NK-92 (cell line): Measurements from ENCODE around the gene EXD1.

Source experiments
- DNase-seq: peaks from one replicate; lab custom pipeline; 2025; ENCODE audit not compliant: unreplicated experiment; lab: John Stamatoyannopoulos, UW

EXD1 gene

DNA sequence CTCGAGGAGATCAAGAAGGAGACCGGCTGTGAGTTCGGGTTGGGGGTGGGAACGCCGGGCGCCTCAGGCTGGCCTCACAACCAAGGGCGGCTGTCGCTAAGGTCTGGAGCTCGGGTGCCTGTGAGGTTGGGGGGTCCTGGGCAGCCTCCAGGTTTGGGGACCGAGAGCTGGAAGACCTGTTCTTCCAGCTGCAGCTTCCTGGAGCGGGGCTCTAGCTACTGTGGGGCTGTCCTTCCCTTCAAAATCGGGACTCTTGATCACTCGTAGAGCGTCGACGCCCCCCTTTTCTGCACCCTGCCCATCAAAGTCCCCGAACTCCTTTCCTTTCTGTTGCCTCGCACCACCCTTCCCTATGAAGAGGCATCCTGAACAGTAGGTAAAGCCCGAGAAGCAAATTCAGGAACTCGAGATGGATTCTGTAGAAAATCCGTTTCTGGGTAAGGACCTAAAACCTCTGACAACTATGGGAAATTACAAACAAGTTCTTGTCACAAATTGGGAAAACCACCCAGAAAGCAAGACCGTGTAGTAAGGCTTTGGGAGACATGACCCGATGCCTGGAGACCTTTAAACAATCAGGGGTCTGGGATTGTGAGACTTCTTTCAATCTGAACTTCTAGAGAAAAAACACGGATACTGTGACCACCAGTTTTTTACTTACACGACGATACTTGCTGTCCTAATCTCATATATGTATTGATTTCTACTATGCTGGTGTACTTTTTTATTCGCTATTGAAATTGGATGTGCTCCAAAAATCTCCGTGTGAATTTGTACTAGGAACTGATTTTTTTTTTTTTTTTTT lies 1.1 kb upstream of the EXD1 start:
- no peak for DNase-seq

DNA sequence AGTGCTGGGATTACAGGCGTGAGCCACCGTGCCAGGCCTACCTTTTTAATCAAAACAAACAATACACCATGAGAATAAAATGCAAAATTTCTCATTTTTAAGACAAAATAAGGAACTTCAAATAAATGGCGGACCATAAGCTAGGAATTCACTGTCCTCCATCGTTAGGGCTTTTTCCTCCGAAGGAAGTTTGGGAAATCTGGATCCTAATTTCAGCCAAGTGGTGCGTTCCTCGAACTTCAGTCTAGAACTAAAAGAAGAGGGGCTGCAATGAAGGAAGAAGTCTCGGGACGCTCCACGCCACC lies 260 bp downstream of the EXD1 start:
- DNase-seq = no peak

GRCh38 chr15:41219381-41219780 lies 11.2 kb downstream of the EXD1 start:
- no peak for DNase-seq

GRCh38 chr15:41218851-41219250 lies 11.7 kb downstream of the EXD1 start:
- no peak for DNase-seq

GRCh38 chr15:41215708-41216107 lies 14.8 kb downstream of the EXD1 start:
- no peak for DNase-seq

DNA sequence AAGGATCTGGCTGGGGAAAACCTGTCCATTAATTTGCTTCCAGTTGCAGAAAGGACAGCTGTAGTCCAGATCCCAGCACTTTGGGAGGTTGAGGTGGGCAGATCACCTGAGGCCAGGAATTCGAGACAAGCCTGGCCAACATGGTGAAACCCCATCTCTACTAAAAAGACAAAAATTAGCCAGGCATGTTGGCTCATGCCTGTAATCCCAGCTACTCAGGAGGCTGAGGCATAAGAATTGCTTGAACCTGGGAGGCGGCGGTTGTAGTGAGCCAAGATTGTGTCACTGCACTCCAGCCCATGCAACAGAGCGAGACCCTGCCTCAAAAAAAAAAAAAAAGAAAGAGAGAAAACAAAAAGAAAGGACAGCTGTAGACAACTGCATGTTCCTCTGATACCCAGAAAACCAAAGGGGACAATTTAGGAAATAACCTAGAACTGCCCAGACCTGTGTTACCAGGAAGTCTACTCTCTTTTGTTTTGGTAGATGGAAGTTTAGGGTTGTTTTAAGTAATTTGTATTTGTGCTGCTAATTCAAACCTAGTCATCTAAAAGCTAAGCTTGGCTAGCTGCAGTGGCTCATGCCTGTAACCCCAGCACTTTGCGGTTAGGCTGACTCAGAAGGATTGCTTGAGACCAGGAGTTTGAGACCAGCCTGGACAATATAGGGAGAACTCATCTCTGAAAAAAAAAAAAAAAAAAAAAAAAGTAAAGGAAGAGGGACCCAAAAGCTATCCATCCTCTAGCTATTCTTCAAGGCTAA lies 22.7 kb downstream of the EXD1 start:
- no peak for DNase-seq

DNA sequence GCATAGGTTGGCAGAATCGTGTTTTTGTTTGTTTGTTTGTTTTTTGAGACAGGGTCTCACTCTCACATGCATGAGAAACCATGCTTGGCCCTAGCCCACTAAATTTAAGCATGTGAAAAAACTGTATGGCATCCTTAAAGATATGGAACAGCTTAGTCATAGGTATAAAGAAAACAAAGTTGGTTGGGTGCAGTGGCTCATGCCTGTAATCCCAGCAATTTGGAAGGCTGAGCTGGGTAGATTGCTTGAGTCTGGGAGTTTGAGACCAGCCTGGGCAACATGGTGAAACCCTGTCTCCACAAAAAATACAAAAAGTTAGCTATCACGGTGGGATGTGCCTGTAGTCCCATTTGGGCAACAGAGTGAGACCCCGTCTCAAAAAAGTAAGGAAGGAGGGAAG lies 25.2 kb downstream of the EXD1 start:
- DNase-seq = no peak

GRCh38 chr15:41203395-41203794 lies 27.2 kb downstream of the EXD1 start:
- DNase-seq = no peak

DNA sequence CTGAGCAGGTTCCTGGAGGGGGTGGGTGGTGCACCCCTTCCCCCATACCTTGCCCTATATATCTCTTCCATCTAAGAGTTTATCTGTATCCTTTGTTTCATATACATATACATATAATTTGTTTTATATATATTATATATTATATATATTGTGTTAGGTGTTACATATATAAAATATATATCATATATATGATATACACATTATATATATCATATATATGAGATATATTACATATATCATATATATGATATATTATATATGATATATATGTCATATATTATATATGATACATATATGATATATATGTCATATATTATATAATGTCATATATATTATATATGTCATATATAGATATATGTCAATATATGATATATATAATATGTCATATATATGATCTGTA lies 31.1 kb downstream of the EXD1 start:
- no peak for DNase-seq

DNA sequence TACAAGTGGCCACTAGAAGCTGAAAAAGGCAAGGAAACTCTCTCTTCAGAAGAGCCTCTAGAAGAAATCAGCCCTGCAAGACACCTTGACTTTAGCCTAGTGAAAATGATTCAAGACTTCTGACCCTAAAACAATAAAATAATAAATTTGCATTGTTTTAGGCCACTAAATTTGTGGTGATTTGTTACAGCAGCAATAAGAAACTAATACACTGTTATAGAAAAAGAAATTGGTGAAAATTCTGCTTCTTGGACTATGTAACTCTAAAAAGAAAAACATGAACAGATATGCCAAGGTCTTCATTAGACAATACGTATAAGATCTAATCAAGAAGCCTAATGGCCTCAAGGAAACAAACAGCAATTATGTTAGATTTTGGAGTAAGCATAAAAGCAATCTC lies 36.1 kb downstream of the EXD1 start:
- DNase-seq = no peak

DNA sequence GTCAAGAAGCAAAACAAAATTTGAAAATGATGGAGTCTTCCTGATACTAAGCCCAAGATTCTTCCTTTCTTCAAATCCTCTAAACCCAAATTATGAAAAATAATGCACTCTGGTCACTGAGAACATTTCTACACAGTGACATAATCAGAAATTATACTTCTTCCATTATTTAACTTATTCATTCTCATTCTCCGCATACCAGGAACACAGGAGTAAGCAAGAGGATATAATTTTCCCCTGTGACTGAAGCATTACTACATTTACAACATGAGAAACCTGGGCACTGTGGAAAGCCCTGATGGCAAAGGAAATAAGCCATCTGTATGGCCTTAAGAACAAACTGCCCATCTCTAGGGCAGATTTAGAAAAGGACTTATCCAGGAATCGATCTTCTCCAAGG lies 47.0 kb downstream of the EXD1 start:
- no peak for DNase-seq

DNA sequence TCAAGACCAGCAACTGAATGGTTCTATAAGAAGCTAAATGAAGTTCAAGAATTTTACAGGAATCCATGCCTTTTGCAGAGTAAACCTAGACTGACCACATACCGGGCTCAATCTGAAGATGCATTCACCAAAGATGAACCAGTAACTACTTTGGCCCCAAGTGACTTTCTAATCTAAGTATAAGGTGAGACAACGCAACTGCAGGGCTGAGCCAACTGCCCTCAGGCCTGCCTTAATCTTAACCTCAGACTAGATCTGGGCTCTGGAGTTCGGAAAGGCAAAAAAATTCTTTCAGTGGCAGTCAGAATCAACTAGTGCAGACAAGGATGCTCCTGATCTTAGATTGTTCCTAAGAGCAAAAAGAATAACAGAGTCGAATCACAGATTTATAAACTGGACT lies 48.3 kb downstream of the EXD1 start:
- DNase-seq = no peak

DNA sequence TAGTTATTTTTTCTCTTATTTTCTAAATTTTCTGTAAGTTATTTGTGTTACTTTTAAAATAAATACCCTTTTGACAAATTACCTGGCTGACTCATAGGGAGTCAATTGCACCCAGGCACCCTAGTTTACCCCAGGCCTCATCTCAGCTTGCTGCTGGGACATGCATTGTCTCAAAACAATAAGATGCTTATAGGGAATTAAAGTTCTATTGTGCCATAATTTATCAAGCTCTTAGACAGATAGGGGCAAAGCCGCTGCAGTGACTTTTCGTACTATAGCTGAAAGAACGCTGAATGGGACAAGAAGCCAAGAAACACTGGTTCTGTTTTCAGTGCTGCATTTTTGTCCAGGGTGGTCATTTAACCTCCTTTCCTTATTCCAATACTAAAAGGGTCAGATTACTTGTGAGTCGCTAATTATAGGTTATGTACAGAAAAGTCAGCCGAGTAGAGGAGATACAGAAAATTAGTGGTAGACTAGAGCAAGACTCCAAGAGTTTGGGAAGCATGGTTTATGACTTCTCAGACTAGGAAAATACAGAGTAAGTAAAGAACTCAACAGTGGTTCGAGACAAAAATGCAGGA lies 50.3 kb downstream of the EXD1 start:
- no peak for DNase-seq

GRCh38 chr15:41169781-41170180 lies 60.8 kb downstream of the EXD1 start:
- no peak for DNase-seq

DNA sequence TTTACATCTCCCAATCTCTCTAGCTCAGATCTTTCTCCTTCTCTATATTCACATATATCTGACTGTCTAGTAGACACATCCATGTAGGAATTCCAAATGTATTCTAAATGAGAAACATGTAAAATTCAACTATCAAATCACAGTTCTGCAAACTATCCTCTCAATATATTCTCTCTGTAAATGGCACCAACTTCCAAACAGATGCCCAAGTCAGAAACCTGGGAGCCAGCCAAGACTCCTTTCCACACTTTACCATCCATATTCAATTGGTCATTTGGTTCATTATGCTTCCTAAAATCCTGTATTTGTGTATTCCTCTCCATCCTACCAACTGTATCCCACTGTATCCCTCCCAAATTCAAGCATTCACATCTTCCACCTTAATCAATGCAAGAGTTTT lies 61.5 kb downstream of the EXD1 start:
- DNase-seq = no peak

DNA sequence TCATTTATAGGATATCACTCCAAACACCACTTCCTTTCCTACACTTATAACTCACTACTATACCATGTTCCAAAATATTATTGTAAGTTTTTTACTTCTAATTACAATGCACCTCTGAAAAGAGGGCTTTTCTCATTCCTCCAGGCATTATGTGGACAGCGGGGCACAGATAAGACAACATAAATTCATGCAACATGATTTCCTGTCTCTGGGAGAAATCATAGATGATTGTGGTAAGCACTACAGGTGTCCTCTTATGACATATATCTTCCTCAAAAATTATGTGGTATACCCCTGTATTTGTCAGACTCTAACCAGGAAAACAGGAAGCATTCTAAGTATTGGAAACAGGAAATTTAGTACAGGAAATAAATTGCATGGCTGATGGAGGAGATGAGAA lies 68.8 kb downstream of the EXD1 start:
- DNase-seq = no peak

DNA sequence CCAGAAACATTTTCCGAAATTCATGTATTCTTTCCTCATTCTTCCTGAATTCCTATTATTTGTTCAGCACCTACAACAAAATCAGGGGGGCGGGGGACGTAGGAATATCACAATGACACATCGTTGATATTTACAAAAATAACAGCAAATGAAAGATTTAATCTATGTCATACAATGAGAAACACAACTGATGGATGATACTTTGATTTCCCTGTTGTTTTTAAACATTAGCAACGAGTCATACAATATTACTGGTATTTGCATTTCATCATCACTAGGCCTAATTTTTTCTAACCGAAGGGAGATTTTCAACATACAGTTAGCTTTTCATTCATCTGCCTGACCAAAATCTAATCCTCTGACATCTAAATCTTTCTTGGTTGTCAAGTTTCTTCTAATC lies 69.2 kb downstream of the EXD1 start:
- no peak for DNase-seq

- no peak for DNase-seq
Observed at GRCh38 chr15:41160639-41161315, 69.8 kb downstream of the EXD1 start.

GRCh38 chr15:41154412-41154811 lies 76.1 kb downstream of the EXD1 start:
- DNase-seq = no peak

DNA sequence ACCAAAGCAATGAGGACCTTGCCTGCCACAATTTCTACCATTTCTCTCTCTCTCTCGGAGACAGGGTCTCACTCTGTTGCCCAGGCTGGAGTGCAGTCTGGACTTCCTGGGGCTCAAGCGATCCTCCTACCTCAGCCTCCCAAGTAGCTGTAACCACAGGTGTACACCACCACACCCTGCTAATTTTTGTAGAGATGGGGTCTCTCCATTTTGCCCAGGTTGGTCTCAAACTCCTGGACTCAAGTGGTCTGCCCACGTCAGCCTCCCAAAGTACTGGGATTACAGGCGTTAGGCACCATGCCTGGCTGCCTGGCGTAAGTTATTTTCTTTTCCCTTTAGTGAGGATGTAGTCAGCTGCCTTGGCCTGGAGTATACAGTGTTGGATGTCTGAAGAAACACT lies 76.8 kb downstream of the EXD1 start:
- DNase-seq = no peak

DNA sequence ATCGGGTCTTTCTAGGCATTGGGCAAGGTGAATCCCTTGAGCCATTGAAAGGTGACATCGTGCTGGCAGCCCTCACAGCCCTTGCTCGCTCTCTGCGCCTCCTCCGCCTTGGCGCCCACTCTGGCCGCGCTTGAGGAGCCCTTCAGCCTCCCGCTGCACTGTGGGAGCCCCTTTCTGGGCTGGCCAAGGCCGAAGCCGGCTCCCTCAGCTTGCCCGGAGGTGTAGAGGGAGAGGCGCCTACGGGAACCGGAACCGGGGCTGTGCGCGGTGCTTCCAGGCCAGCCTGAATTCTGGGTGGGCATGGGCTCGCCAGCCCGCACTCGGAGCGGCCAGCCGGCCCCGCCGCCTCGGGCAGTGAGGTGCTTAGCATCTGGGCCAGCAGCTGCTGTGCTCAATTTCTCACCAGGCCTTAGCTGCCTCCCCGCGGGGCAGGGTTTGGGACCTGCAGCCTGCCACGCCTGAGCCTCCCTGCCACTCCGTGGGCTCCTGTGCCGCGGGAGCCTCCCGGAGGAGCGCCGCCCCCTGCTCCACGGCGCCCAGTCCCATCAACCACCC lies 79.0 kb downstream of the EXD1 start:
- DNase-seq = no peak

DNA sequence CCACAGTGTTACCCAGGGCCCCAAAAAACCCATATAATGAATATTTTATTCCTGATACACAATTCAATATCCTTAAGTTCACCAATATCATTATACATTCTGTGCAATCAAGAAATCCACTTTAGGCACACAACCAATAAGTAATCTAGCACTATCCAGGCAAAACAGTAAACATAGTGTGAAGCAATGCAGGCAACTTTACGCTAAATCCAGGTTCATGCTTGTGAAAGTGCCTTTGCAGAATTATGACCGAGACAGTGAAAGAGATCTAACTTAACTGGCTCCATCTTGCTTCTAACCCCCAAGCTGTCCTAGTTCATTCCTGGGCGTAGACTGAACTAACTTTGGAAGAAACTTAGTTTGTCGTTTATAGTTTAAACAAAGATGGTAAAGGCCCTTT lies 80.3 kb downstream of the EXD1 start:
- DNase-seq = no peak
